GM18505 (cell line): Measurements from ENCODE around the gene CTSO.
A peak's percentile ranks its signal among the peaks of the same experiment; 100 is the strongest.
"Not testable (repeated sequence)": the region's sequence is repeated elsewhere in the genome, so short reads cannot be mapped to it uniquely, and the experiment has no call there.

Experiments used
- ATAC-seq: cut with Tn5 transposase; IDR thresholded peaks from one replicate; pipeline ENCODE4 v1.9.1; 2021; ENCODE audit not compliant: unreplicated experiment
- POLR2A ChIP-seq: IDR thresholded peaks from 4 replicates; pipeline ENCODE4 v1.6.1; 2011; ENCODE audit warnings: borderline replicate concordance; ENCODE audit not compliant: insufficient read depth, insufficient read length; ENCODE audit errors: extremely low read depth

The CTSO gene

DNA sequence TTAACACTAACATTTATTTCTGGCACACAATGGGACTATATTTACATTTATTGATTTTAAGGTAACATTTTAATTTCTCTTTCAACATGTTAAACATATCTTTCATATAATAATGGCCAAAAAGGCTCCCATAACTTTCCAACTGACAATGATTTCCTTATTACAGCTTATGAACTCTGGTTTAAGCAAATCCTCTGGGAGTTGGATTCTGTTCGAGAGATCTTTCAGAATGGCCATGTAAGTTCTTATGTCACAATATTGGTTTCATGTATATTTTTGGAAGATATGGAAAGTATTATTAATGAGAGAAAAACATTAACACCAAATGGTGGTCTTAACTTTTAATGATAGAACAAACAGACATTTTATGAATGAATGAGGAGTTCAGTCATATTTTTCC is 46.1 kb downstream of the CTSO start:
- ATAC-seq = no peak
- no peak for TF ChIP-seq POLR2A

DNA sequence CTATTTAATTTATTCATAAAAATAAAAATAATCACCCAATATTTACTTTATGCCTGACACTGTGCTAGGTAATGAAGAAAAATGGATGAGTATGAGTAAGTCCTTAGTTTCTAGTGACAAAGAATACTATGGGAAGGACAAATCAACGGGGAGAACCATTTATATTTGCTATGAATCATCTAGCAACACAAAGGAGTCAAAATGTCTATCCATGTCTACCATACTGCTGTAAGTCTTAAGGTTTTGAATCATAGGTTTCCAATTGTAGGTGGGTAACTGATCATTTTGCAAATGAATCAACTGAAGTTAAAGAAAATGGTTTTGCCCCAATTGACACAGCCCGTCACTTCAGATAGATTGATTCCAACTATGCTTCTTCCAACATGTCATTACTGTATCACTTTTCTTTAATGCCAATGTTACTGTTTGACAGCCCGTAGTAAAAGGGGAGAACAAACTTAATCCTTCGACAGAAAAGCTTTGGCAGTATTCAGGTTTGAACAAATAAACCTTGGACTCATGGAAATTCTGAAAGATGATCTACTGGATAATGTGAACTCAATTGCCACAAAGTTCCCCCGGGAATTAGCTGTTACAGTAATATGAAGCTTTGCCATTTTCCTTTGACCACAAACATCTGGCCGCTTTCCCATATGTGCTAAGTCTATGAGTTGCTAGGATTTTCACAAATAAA is 47.0 kb downstream of the CTSO start:
- TF ChIP-seq POLR2A = no peak
- ATAC-seq = no peak

DNA sequence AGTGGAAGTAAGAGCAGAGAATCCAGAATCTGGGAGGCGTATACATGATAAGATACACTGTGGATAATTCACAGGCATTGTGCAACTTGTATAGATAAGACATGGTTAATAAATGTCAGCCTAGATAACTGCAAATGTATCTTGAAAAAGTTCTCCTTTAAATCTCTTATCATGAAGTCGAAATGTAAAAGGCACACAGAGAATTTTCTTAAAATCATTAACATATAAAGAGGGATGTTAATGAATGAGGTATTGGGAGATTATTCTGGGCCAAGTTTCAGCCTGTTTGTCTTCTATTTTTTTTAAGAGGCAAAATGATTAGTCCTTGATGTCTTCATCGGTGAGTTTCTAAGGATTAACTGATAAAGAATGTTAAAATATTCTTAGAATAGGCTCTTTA is 49.3 kb downstream of the CTSO start:
- no peak for TF ChIP-seq POLR2A
- ATAC-seq = no peak

DNA sequence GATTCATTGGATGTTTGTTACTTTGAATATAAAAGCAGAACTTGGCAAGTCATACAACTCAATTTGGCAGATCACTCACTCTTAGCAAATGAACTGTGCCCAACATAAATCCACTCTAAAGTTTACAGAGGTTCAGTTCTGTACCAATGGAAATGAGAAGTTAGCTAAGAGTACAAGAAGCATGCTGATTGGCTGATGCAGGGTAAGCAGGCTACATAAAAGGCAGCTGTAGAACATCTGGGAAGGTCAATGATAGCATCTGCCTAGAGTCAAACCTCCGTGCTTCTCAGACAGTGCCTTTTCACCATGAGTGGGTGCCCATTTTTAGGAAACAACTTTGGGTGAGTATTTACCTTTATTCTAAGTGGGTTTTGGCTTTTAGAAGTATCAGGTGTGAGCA is 50.2 kb downstream of the CTSO start, which contains the start of gene TDO2:
TDO2 (plus strand) TSS at position 244 of the 400 bp plus-strand sequence; CDS start at position 307, 63 bp downstream.
- no peak for TF ChIP-seq POLR2A
- ATAC-seq = no peak

DNA sequence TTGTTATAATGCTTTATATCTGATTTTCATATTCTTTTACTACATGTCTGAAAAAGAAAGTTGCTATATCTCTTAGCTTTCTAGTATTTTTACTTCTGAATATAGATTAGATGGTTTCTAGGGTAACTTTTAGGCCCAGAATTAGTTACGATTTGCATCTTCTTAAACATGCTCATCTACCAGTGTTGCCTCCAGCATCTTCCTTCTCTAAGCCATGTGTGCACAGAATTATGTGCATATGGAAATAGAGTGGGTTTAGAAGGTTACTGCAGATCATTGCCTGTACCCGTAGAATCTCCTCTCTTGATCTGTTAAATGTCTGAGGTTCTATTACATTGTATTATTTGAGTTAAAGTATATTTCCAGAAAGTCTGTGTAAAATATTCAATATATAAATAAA is 52.7 kb downstream of the CTSO start:
- no peak for TF ChIP-seq POLR2A
- no peak for ATAC-seq

DNA sequence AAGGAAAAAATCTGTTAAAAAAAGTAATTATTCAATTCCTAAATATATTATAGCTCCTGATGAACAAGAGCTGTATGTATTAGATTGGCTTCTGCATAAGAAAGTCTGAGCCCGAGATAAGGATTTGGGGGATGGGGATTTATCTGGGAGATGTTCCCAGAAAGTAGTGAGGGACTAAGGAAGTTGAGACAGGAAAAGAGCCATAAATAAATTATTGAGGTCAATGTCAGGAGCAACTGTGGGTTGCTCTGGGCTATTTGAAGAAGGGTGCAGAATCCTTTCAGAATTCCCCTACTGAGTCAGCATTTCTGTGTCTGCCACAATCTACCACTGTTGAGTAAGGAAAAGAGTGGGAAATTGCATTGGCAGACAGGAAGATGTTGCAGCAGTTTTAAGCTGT is 53.3 kb downstream of the CTSO start:
- ATAC-seq = no peak
- no peak for TF ChIP-seq POLR2A

DNA sequence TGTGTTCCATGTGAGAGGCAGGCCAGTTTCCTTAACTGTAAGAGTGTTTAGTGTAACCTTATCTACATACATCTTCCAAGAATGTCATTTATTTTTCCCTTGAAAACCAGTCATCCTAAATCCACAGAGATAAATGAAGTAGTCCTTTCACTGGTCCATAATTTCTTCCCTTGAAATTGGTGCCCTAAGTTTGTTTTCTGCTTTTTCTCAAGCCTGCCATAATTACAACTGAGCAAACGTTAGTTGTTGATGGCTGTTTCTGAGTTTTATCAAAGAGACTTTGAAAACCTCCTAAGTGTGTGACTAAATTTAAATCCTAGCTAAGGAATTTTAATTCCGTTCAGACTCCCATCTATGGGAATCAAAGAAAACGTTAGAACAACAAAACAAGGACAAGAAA is 53.8 kb downstream of the CTSO start:
- ATAC-seq = no peak
- no peak for TF ChIP-seq POLR2A

DNA sequence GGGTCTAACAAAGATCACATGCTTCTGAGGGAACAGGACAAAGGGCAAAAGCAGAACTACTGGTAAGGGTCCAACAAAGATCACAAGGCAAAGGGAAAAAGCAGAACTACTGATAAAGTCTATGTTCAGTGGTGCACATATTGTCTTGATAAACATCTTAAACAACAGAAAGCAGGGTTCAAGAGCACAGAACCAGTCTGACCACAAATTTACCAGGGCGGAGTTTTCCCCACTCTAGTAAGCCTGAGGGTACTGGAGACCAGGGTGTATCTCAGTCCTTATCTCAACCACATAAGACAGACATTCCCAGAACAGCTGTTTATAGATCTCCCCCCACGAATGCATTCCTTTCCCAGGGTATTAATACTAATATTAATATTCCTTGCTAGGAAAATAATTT is 55.3 kb downstream of the CTSO start:
- not testable (repeated sequence) for ATAC-seq

DNA sequence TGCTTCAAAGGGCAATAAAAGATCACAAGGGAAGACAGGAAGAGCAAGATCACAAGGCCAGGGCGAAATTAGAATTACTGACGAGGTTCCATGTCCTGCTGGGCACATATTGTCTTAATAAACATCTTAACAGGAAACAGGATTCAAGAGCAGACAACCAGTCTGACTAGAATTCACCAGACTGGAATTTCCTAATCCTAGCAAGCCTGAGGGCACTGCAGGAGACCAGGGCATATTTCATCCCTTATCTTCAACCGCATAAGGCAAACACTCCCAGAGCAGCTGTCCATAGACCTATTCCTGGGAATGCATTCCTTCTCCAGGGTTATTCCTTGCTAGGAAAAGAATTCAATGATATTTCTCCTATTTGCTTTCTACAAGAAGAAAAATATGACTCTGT is 62.6 kb downstream of the CTSO start:
- TF ChIP-seq POLR2A = no peak
- no peak for ATAC-seq

DNA sequence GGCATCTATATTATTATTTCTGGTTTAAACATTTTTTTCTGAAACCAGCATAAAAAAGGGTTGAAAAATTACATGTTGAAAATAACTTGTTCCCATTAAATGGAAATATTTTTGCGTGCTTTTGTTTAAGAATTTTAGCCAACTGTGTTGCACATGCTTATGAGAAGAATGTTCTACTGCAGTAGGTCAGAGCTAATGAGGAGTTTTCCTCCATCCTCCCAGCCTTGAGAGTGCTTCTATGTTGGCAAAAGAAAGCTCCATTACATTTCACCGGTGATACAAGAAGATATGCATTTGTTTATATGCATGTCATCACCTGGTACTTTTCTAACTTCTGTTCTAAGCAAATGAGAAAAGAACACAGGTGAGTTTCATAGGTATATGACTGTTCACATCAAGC is 63.7 kb downstream of the CTSO start:
- no peak for ATAC-seq
- TF ChIP-seq POLR2A = no peak

DNA sequence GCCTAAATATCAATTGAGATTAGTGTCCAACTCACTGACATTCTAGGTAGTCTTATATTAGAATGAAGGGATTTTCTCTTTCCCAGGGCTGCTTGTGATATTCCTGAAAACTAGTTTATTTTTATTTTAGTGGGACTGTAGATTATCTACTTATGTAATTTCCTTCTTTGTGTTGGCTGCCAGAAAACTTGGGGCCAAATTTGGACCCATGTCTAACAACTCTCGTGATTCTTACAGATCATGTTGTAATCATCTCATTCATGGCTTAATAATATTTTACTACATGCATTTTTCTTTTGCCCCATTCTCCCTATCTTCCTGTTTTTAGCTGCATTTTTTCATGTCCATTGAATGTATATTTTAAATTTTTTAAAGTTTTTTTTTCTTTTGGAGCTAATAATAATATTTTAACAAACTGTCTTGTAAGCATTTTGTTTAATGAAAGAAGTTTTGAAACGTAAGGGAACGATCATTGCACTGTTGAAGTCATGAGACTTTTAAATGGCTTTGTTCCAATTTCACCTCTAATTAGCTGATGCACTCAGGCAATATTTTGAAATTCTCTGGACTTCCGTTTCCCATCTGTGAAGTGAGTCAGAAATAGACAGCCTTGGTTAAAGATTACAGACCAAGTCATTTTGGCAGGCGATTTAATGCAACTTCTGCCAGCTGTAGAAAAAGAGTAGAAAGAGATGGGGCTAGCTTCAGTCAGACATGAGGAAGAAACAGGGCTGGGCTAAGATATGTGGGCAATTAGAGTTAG is 64.5 kb downstream of the CTSO start:
- no peak for TF ChIP-seq POLR2A
- peak; percentile 82 for ATAC-seq

DNA sequence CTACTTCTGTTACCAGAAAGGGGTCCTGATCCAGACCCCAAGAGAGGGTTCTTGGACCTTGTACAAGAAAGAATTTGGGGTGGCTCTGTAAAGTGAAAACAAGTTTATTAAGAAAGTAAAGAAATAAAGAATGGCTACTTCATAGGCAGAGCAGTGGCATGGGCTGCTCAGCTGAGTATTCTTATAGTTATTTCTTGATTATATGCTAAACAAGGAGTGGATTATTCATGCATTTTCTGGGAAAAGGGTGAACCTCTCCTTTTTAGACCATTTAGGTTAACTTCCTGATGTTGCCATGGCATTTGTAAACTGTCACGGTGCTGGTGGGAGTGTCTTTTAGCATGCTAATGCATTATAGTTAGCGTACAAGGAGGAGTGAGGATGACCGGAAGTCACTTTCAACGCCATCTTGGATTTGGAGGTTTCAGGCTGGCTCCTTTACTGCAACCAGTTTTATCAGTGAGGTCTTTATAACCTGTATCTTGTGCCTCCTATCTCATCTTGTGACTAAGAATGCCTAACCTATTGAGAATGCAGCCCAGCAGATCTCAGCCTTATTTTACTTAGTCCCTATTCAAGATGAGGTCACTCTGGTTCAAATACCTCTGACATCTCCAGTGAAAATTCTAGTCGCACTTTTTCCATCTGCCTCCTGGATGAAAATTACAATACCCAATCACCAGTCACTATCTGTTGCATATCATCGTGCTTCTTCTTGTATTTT is 65.7 kb downstream of the CTSO start:
- no peak for ATAC-seq
- TF ChIP-seq POLR2A = no peak

DNA sequence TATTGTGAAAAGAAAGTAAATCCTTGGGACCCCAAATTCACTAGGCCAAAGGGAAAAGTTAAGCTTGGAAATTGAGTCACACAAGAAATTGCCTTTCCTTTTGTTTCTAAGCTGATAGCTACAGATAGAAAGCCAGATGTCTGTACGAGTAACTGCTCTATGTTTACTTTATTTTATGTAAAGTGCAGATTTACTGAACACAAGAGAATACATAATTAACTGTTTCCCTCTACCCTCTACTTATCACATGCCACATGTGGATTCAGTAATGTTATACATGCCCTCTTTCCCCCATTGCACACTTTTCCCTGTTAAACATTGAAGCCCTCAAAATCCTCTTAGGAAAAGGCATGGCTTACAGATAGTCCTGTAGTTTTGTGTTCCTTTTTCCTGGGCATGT is 66.6 kb downstream of the CTSO start:
- no peak for ATAC-seq
- no peak for TF ChIP-seq POLR2A

DNA sequence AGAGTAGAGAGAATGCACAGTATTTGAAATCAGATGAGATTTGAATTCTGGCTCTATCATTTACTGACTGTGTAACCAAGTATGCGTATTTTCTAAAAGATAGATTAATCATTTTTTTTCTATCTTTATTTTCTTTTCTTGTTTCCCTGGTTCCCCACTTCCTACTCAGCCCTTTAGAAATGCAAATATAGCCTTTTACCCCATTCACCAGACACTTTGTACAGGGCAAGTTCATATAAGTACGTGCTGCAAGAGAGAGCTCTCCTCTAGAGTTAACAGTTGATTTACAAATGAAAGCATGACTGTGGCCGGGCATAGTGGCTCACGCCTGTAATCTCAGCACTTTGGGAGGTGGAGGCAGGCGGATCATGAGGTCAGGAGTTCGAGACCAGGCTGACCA is 68.0 kb downstream of the CTSO start:
- TF ChIP-seq POLR2A = no peak
- ATAC-seq = no peak
